Adrenal gland (tissue), 5 donors: Measurements from ENCODE around the gene CARTPT.

Experiments
- CTCF ChIP-seq, 6 experiments: fragments of 450-650 bp in 4 of 6; fragments of 200-600 bp in 2 of 6; sonication (generic) in 1 of 6; IDR thresholded peaks; 1 replicate in 5 of 6; 2 replicates in 1 of 6; pipeline versions ENCODE4 v1.5.1 to v1.8.0; 2016 to 2021; ENCODE audit warnings: antibody characterized with exemption in 6 of 6, mild to moderate bottlenecking in 2 of 6, moderate library complexity in 1 of 6
- POLR2A ChIP-seq, 2 donors: fragments of 450-650 bp; IDR thresholded peaks; one replicate each; pipeline ENCODE4 v1.6.1; 2017; ENCODE audit warnings: antibody characterized with exemption in 2 of 2, mild to moderate bottlenecking in 2 of 2, moderate library complexity in 1 of 2
- donor health status: DM: no; HTN: no; CAD: no.

DNA sequence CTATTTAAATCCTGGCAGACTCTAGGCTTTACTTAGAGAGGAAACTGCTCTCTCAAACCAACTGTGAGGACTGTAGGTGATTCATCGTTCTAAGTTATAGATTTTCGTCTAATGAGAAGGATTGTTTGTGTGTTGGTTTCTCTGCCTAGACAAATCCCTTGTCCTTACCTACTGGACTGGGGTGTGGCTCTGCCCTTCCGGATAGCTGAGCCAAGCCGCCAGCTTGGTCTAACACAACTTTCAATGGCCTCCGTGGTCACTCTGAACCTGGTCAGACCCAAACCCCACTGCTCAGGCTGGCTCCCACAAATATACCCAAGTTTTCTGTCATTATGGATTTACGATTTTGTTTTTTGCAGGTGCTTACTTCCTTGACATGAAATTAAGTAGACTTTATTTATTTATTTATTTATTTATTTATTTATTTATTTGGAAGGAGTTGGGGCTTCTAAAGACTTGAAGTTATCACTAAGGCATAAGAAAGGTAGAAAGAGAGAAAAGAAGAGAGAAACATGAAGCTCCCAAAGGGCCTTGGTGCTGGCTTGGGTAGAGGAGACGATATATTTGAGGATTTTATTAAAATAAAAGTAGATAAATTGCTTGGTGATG, 19.0 kb downstream of the CARTPT start:
- TF ChIP-seq CTCF (IDR thresholded peaks at IDR 0.05) (no peak), POLR2A (IDR thresholded peaks at IDR 0.05) (no peak)
